GM12892 (cell line): ENCODE measurements around the gene DNAJC18.

ENCODE experiments used
- POLR2A ChIP-seq: IDR thresholded peaks from 2 replicates; pipeline ENCODE4 v1.6.1; 2011; ENCODE audit warnings: low read depth, low read length, control low read depth
- POLR2AphosphoS5 ChIP-seq: IDR thresholded peaks from 2 replicates; pipeline ENCODE4 v1.6.1; 2011; ENCODE audit warnings: low read depth, low read length, control low read depth
- TAF1 ChIP-seq: IDR thresholded peaks from 2 replicates; pipeline ENCODE4 v1.6.1; 2011; ENCODE audit warnings: low read depth, mild to moderate bottlenecking, control low read depth, low read length, borderline replicate concordance

GRCh38 chr5:139403418-139403786 is 35.9 kb downstream of the DNAJC18 start:
- TF ChIP-seq POLR2AphosphoS5 (no peak), POLR2A (no peak), TAF1 (no peak)
